ENCODE data around the gene GPR82.
"Not testable (repeated sequence)": the region's sequence is repeated elsewhere in the genome, so short reads cannot be mapped to it uniquely, and the experiment has no call there.

The GPR82 gene

GRCh38 chrX:41716767-41717473, 7.1 kb upstream of the GPR82 start:
- Histone ChIP-seq H3K36me3 (ENCODE audit: control insufficient read depth in 4 of 4, insufficient read depth in 4 of 4, low read length in 3 of 4) (no peaks in the 10 kb centered on the region), H3K9me3 (ENCODE audit: control extremely low read depth in 1 of 5, control insufficient read depth in 4 of 5, insufficient read depth in 2 of 5, low read depth in 1 of 5, low read length in 4 of 5) (peaks cover 0 to 19% (median 12%) of the 10 kb centered on the region in 5 experiments), H3K27ac (ENCODE audit: insufficient read depth in 1 of 2, low read depth in 1 of 2, low read length in 2 of 2, poor library complexity in 1 of 2, severe bottlenecking in 2 of 2) (no peak overlapping the region), H3K4me1 (ENCODE audit: control extremely low read depth in 1 of 4, control insufficient read depth in 4 of 4, insufficient read depth in 4 of 4, low read length in 3 of 4) (peaks cover 0 to 8% (median 4%) of the 10 kb centered on the region in 4 experiments), H3K27me3 (replicated peaks in 2 of 5; ENCODE audit: control insufficient read depth in 4 of 5, insufficient read depth in 5 of 5, low read length in 4 of 5) (peaks cover 0 to 5% (median 0%) of the 10 kb centered on the region in 5 experiments), H3K4me3 (ENCODE audit: control insufficient read depth in 1 of 7, extremely low read depth in 1 of 7, insufficient read depth in 4 of 7, low read depth in 2 of 7, low read length in 6 of 7) (no peak overlapping the region)
- DNase-seq: peak in 1 of 3 donors; percentile 24
- ChIA-PET POLR2A (no interaction called here), CTCF (interaction anchor here (1.2 kb wide), 1 partner anchor 11 kb away, joined by 3 read pairs; no protein-coding TSS in a partner anchor)
- WGBS (ENCODE audit: insufficient coverage): 85% methylated on average over 12 of the region's 12 CpGs

GRCh38 chrX:41718481-41719235, 5.3 kb upstream of the GPR82 start:
- POLR2A ChIA-PET: no interaction called here
- CTCF ChIA-PET: no interaction called here
- DNase-seq: no peak
- peaks cover 0 to 19% (median 12%) of the 10 kb centered on the region in 5 experiments for H3K9me3 ChIP-seq (ENCODE audit: control extremely low read depth in 1 of 5, control insufficient read depth in 4 of 5, insufficient read depth in 2 of 5, low read depth in 1 of 5, low read length in 4 of 5)
- WGBS (ENCODE audit: insufficient coverage): 88% methylated on average over 4 of the region's 4 CpGs
- H3K27ac ChIP-seq (ENCODE audit: insufficient read depth in 1 of 2, low read depth in 1 of 2, low read length in 2 of 2, poor library complexity in 1 of 2, severe bottlenecking in 2 of 2): no peak overlapping the region
- no peak overlapping the region for H3K4me3 ChIP-seq (ENCODE audit: control insufficient read depth in 1 of 7, extremely low read depth in 1 of 7, insufficient read depth in 4 of 7, low read depth in 2 of 7, low read length in 6 of 7)
- H3K4me1 ChIP-seq (ENCODE audit: control extremely low read depth in 1 of 4, control insufficient read depth in 4 of 4, insufficient read depth in 4 of 4, low read length in 3 of 4): peaks cover 0 to 12% (median 5%) of the 10 kb centered on the region in 4 experiments
- no peaks in the 10 kb centered on the region for H3K36me3 ChIP-seq (ENCODE audit: control insufficient read depth in 4 of 4, insufficient read depth in 4 of 4, low read length in 3 of 4)
- peaks cover 0 to 4% (median 0%) of the 10 kb centered on the region in 5 experiments for H3K27me3 ChIP-seq (replicated peaks in 2 of 5; ENCODE audit: control insufficient read depth in 4 of 5, insufficient read depth in 5 of 5, low read length in 4 of 5)

GRCh38 chrX:41719610-41720009, 4.4 kb upstream of the GPR82 start:
- peaks cover 0 to 13% (median 6%) of the 10 kb centered on the region in 4 experiments for H3K4me1 ChIP-seq (ENCODE audit: control extremely low read depth in 1 of 4, control insufficient read depth in 4 of 4, insufficient read depth in 4 of 4, low read length in 3 of 4)
- POLR2A ChIA-PET; H3K27ac ChIP-seq (ENCODE audit: insufficient read depth in 1 of 2, low read depth in 1 of 2, low read length in 2 of 2, poor library complexity in 1 of 2, severe bottlenecking in 2 of 2); DNase-seq; H3K36me3 ChIP-seq (ENCODE audit: control insufficient read depth in 4 of 4, insufficient read depth in 4 of 4, low read length in 3 of 4); H3K4me3 ChIP-seq (ENCODE audit: control insufficient read depth in 1 of 7, extremely low read depth in 1 of 7, insufficient read depth in 4 of 7, low read depth in 2 of 7, low read length in 6 of 7); CTCF ChIA-PET; H3K27me3 ChIP-seq (replicated peaks in 2 of 5; ENCODE audit: control insufficient read depth in 4 of 5, insufficient read depth in 5 of 5, low read length in 4 of 5): not testable (repeated sequence)
- peaks cover 0 to 19% (median 12%) of the 10 kb centered on the region in 5 experiments for H3K9me3 ChIP-seq (ENCODE audit: control extremely low read depth in 1 of 5, control insufficient read depth in 4 of 5, insufficient read depth in 2 of 5, low read depth in 1 of 5, low read length in 4 of 5)
- 97% methylated on average over 5 of the region's 6 CpGs for WGBS (ENCODE audit: insufficient coverage)

- 44% methylated on average over 3 of the region's 3 CpGs for WGBS (ENCODE audit: insufficient coverage)
- peaks cover 0 to 19% (median 12%) of the 10 kb centered on the region in 5 experiments for H3K9me3 ChIP-seq (ENCODE audit: control extremely low read depth in 1 of 5, control insufficient read depth in 4 of 5, insufficient read depth in 2 of 5, low read depth in 1 of 5, low read length in 4 of 5)
- peaks cover 0 to 4% (median 0%) of the 10 kb centered on the region in 5 experiments for H3K27me3 ChIP-seq (replicated peaks in 2 of 5; ENCODE audit: control insufficient read depth in 4 of 5, insufficient read depth in 5 of 5, low read length in 4 of 5)
- no peak overlapping the region for H3K27ac ChIP-seq (ENCODE audit: insufficient read depth in 1 of 2, low read depth in 1 of 2, low read length in 2 of 2, poor library complexity in 1 of 2, severe bottlenecking in 2 of 2)
- no peaks in the 10 kb centered on the region for H3K36me3 ChIP-seq (ENCODE audit: control insufficient read depth in 4 of 4, insufficient read depth in 4 of 4, low read length in 3 of 4)
- ChIA-PET POLR2A (no interaction called here), CTCF (no interaction called here)
- no peak overlapping the region for H3K4me3 ChIP-seq (ENCODE audit: control insufficient read depth in 1 of 7, extremely low read depth in 1 of 7, insufficient read depth in 4 of 7, low read depth in 2 of 7, low read length in 6 of 7)
- DNase-seq: peak in 1 of 3 donors; percentile 33
- peaks cover 0 to 13% (median 6%) of the 10 kb centered on the region in 4 experiments for H3K4me1 ChIP-seq (ENCODE audit: control extremely low read depth in 1 of 4, control insufficient read depth in 4 of 4, insufficient read depth in 4 of 4, low read length in 3 of 4)
These were observed 3.7 kb upstream of the GPR82 start for GRCh38 chrX:41720125-41720779.

GRCh38 chrX:41721590-41721989, 2.4 kb upstream of the GPR82 start:
- H3K9me3 ChIP-seq (ENCODE audit: control extremely low read depth in 1 of 5, control insufficient read depth in 4 of 5, insufficient read depth in 2 of 5, low read depth in 1 of 5, low read length in 4 of 5): peaks cover 0 to 19% (median 12%) of the 10 kb centered on the region in 5 experiments
- no peaks in the 10 kb centered on the region for H3K36me3 ChIP-seq (ENCODE audit: control insufficient read depth in 4 of 4, insufficient read depth in 4 of 4, low read length in 3 of 4)
- peaks cover 0 to 13% (median 6%) of the 10 kb centered on the region in 4 experiments for H3K4me1 ChIP-seq (ENCODE audit: control extremely low read depth in 1 of 4, control insufficient read depth in 4 of 4, insufficient read depth in 4 of 4, low read length in 3 of 4)
- no peak overlapping the region for H3K4me3 ChIP-seq (ENCODE audit: control insufficient read depth in 1 of 7, extremely low read depth in 1 of 7, insufficient read depth in 4 of 7, low read depth in 2 of 7, low read length in 6 of 7)
- POLR2A ChIA-PET: no interaction called here
- WGBS (ENCODE audit: insufficient coverage): 83% methylated on average over 1 of the region's 1 CpG
- no peak for DNase-seq
- H3K27me3 ChIP-seq (replicated peaks in 2 of 5; ENCODE audit: control insufficient read depth in 4 of 5, insufficient read depth in 5 of 5, low read length in 4 of 5): peaks cover 0 to 4% (median 0%) of the 10 kb centered on the region in 5 experiments
- H3K27ac ChIP-seq (ENCODE audit: insufficient read depth in 1 of 2, low read depth in 1 of 2, low read length in 2 of 2, poor library complexity in 1 of 2, severe bottlenecking in 2 of 2): no peak overlapping the region
- CTCF ChIA-PET: no interaction called here

- peaks cover 0 to 13% (median 6%) of the 10 kb centered on the region in 4 experiments for H3K4me1 ChIP-seq (ENCODE audit: control extremely low read depth in 1 of 4, control insufficient read depth in 4 of 4, insufficient read depth in 4 of 4, low read length in 3 of 4)
- H3K36me3 ChIP-seq (ENCODE audit: control insufficient read depth in 4 of 4, insufficient read depth in 4 of 4, low read length in 3 of 4): no peaks in the 10 kb centered on the region
- H3K27ac ChIP-seq (ENCODE audit: insufficient read depth in 1 of 2, low read depth in 1 of 2, low read length in 2 of 2, poor library complexity in 1 of 2, severe bottlenecking in 2 of 2): no peak overlapping the region
- DNase-seq: no peak
- H3K9me3 ChIP-seq (ENCODE audit: control extremely low read depth in 1 of 5, control insufficient read depth in 4 of 5, insufficient read depth in 2 of 5, low read depth in 1 of 5, low read length in 4 of 5): peaks cover 0 to 16% (median 7%) of the 10 kb centered on the region in 5 experiments
- H3K27me3 ChIP-seq (replicated peaks in 2 of 5; ENCODE audit: control insufficient read depth in 4 of 5, insufficient read depth in 5 of 5, low read length in 4 of 5): peaks cover 0 to 4% (median 0%) of the 10 kb centered on the region in 5 experiments
- WGBS (ENCODE audit: insufficient coverage): 82% methylated on average over 3 of the region's 3 CpGs
- CTCF ChIA-PET: no interaction called here
- POLR2A ChIA-PET: no interaction called here
- no peak overlapping the region for H3K4me3 ChIP-seq (ENCODE audit: control insufficient read depth in 1 of 7, extremely low read depth in 1 of 7, insufficient read depth in 4 of 7, low read depth in 2 of 7, low read length in 6 of 7)
These were observed 1.8 kb upstream of the GPR82 start for GRCh38 chrX:41722214-41722613.
